HG03060 (cell line): Measurements from ENCODE around the gene IPO11.

Source experiments
- ATAC-seq: cut with Tn5 transposase; IDR thresholded peaks from one replicate; pipeline ENCODE4 v1.9.1; 2021; ENCODE audit warnings: low read depth, moderate number of reproducible peaks; ENCODE audit not compliant: unreplicated experiment

Gene IPO11

DNA sequence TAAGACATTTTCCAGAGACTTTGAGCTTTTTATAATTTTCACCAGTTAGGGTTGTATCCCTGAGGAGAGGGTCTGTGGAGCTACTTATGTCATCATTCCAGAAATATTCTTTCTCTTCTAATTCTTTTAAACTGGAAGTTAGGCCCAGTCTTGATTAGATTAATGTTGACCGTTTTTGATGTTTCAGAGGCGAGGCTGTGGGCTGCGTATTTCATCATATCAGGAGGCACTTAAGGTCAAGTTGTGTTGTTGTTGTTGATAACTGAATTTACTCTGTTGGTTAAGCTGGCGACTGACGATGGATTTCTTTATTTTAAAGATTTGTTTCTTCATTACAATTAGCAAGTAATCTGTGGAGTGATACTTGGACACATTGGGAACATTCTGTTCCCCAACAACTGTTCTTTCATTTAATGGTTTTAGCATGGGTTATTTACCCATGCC is 20.1 kb downstream of the IPO11 start:
- no peak for ATAC-seq

- no peak for ATAC-seq
Observed at GRCh38 chr5:62448528-62448927, 36.0 kb downstream of the IPO11 start.

GRCh38 chr5:62450259-62450658 is 37.7 kb downstream of the IPO11 start:
- no peak for ATAC-seq

- ATAC-seq: no peak
Observed at GRCh38 chr5:62457071-62457470, 44.5 kb downstream of the IPO11 start.

DNA sequence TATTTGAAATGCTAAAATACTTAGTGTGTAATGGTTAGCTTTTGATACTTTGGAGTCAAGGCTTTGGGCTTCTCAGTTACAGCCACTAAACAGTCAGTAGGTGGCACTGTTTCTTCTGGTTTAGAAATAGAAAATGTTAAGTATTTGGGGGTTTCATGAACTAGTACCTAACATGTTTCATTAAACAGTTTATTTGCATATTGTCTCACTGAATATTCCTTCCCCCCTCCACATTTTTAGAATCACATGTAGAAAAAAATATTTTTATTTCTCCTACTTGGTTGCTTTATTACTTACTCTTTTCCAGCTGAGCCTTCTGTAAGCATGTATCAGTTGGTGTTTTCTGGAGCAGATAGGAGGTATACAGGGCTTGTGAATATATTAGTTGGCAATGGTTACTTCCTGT is 48.0 kb downstream of the IPO11 start:
- peak; percentile 73 for ATAC-seq

DNA sequence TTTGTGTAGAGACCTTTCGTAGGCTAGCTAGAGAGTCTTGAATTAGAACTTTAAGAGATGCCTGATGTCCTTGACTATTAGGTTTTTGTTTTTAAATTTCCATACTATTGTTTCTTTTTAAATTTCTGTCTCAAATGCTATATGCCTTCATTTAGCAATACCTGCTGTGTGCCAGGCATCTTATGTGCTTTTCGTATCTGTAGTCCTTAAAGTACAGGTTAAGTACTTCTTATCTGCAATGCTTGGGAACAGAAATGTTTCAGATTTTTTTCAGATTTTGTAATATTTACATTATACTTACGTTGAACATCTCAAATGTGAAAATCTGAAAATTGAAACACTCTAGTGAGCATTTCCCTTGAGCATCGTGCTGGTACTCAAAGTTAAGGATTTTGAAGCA is 49.0 kb downstream of the IPO11 start:
- ATAC-seq: no peak

- ATAC-seq: no peak
Observed at GRCh38 chr5:62465985-62466925, 53.7 kb downstream of the IPO11 start.

- ATAC-seq: no peak
Observed at GRCh38 chr5:62473209-62473608, 60.6 kb downstream of the IPO11 start.

DNA sequence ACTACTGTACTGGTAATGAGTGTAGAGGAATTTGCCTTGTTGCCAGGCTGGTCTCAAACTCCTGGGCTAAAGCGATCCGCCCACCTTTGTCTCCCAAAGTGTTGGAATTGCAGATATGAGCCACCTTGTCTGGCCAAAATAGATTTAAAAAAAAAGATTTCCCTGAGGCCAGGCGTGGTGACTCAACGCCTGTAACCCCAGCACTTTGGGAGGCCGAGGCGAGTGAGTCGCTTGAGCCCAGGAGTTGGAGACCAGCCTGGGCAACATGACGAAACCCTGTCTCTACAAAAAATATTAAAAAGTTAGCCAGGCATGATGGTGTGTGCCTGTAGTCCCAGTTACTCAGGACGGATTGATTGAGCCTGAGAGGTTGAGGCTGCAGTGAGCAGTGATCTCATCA is 62.5 kb downstream of the IPO11 start:
- ATAC-seq: no peak

DNA sequence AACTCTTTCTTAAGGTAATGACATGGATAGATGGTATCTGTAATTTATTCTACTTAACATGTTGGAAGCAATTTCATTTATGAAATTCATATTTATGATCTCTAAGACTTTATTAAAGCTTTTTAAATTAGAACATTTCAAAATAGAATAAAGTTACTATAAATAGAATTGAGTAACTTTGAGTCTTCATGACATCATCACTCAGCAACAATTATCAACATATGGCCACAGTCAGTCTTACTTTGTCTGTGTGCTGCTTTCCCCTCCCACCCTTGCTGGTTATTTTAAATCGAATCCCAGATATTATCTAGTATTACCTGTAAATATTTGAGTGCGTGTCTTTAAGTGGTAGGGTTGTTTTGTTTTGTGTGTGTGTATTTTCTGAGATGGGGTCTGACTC is 65.2 kb downstream of the IPO11 start:
- no peak for ATAC-seq

GRCh38 chr5:62483556-62483955 is 71.0 kb downstream of the IPO11 start:
- no peak for ATAC-seq

- ATAC-seq: no peak
Observed at GRCh38 chr5:62486672-62487071, 74.1 kb downstream of the IPO11 start.

DNA sequence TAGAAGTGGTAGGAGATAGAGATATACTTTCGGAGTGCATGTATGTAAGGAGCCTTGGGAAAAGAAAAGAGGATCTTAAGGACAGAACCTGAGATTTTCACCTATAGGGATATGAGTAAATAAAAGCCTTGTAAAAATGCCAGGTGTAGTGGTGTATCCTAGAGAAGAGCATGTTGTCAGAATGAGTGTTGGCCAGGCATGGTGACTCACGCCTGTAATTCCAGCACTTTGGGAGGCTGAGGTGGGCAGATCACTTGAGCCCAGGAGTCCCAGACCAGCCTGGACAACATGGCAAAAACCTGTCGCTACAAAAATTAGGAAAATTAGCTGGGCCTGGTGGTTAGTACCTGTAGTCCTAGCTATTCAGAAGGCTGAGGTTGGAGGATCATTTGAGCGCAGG is 76.0 kb downstream of the IPO11 start:
- ATAC-seq: no peak

- no peak for ATAC-seq
Observed at GRCh38 chr5:62489471-62489870, 76.9 kb downstream of the IPO11 start.

DNA sequence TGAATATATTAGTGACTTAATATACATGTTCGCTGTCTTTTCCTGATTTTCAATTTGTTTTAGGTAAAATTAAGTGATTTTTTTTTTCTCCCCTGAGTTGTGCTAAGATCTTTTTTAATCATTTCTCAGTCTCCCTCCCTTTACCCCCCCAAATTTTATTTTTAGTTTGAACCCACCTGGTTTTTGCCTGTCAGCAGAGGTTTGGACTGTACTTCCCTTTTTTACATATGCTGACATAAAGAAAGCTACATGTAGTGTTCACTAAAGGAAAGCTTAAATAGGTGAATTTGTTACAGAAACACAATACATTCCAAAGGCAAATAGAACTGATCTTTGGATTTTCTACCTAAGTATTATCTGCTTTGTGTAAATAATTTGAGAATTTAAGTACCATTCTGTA is 82.2 kb downstream of the IPO11 start:
- no peak for ATAC-seq

DNA sequence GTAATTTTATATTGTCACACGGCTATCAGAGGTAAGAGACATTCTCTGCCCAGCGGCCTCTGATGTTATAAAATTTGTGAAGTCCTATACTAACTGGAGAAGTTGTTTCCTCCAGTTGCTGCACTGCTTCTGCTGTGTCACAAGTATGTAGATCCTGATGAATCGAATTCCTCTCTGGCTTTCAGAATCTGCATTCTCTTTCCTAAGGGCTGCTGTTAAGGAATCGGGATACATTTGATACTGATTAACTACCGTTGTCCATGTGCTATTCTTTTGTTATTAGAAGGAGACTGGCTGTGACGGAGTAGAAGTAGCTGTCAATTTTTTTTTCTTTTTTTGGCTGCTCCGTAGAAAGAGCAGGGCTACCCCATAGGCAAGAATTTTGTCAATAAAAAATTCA is 84.3 kb downstream of the IPO11 start:
- no peak for ATAC-seq

GRCh38 chr5:62498961-62499360 is 86.4 kb downstream of the IPO11 start:
- ATAC-seq: no peak

DNA sequence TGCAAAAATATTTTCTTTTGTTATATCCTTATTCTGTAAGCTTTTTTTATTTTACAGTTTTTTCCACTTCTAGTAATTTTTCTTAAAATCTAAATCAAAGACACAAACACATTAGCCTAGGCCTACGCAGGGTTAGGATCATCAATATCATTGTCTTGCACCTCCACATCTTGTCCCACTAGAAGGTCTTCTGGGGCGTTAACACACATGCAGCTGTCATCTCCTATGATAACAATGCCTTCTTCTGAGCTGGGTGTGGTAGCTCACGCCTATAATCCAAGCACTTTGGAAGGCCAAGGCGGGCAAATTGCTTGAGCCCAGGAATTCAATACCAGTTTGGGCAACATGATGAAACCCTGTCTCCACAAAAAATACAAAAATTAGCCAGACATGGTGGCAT is 87.2 kb downstream of the IPO11 start:
- ATAC-seq: no peak

- no peak for ATAC-seq
Observed at GRCh38 chr5:62502456-62503101, 90.0 kb downstream of the IPO11 start.

DNA sequence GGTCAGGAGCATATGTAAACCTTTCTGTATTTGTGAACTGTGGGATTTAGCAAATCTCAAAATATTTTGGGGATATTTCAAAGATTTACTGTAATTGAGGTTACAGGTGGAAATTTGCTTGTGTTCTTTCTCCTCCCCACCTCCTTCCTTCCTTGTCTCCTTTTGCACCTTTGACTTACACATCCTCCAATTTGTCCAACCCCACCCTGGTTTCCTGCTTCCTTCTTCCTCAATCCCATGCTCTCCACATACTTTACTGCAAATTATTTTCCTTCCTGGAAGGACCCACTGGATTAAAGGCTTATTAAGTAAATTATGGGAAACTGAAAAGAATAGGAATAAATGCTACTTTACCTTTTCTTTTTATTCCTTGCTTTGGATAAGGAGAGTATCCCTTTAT is 91.6 kb downstream of the IPO11 start:
- no peak for ATAC-seq

DNA sequence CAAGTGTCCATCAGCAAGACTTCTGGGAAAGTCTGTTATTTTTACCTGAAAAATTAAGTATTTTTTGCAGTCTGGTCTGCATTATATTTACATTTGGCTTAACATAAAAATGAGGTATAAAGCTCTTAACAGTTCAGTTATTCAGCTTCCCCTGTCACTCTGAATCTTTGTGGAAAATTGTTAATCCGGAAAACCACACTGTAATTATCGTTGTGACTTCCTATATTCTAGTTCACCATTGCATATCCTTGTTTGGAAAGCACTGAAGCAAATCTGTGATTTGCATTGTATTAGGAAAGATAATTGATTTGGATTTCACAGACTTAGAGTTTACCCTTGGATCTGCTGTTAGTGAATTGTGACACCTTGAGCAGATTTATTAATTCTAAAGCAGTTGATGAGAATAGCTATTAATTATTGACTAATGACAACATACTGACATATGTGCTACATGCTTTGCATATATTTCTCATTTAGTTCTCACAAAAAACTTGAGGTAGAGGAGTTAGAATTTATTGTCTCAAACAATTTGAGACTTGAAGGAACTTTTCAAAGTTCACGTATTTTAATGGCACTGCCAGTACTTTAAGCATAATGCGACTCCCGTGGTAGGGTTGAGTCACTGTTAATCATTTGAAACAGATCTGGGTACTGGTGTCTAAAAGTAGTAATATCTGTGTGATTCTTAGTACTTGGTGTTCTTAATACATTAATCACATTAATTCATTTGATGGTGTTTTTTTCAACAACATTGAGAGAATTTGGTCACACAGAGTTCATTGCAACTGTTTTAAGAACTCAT is 94.3 kb downstream of the IPO11 start:
- ATAC-seq: no peak
